Measurements from ENCODE around the gene SIPA1L3. TPM values are rescaled to one million over a fixed set of nuclear protein-coding genes. Genes with fewer than 3 reads are reported as not detected.
A peak's percentile ranks its signal among the peaks of the same experiment; 100 is the strongest.

The SIPA1L3 gene
- total RNA-seq, 1 experiment from 2014 or later: 19.9 TPM

DNA sequence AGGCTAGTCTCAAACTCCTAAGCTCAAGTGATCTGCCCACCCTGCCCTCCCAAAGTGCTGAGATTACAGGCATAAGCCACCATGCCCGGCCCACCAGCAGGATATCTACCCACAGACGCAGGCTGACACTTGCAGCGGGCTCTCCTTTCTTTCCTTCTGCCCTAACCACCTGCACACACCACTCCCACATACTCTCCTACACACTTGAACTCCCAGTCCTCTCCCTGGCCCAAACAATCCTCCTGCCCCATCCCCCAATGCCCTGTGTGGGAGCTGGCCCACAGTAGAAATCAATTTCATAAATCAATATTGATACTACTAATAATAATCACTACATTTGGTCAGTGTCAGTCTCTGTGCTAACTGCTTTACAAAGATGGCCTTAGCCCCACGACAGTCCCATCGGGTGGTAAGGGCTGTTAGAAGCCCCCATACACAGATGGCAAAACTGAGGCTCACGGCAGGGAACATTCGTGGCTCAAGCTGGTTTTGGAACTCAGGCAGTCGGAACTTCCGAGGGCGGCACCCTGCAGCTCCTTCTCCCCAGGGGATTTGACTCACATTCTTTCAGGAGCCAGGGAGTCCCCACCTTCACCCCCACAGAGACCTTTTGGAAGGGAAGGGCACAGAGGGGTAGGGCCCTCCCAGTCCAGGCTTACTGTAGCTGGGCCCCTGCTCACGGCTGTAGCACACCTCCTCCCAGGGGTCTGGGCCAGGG, 320.4 kb downstream of the SIPA1L3 start:
- no peak for DNase-seq (ENCODE audit: low spot score)
- BruUV-seq (replicated peaks): no TSS peak
- intact Hi-C loops (cut with micrococcal nuclease; ENCODE audit: unreplicated experiment): loop anchor here (5.0 to 10.0 kb wide), 3 partner anchors 83 to 323 kb away; partner anchors contain the start of genes CATSPERG, SIPA1L3 and WDR87

DNA sequence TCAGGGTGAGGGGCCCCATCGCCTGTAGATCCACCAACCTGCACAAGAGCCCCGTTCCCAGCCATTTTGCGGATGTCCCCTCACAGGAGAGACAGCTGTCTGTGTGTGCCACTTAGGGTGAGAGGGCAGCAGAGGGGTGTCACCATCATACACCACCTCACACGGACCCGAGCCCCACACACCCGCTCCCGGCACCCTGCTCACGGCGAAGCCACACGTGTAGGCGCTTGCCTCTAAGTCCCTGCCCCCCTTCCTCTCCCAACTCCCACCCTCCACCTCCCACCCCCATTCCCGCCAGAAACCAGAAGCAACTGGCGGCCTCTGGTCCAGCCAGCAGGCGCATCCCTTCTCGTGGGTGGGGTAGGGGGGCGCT, 321.0 kb downstream of the SIPA1L3 start:
- ChIA-PET POLR2A (ENCODE audit: low non-redundant PET) (no interaction called here), CTCF (interaction anchor here (0.6 kb wide), 1 partner anchor 34 kb away, joined by 5 read pairs; no protein-coding TSS in a partner anchor)
- no peak overlapping the region for H3K4me3 ChIP-seq (ENCODE audit: low read depth, low read length, poor library complexity, severe bottlenecking)
- TF ChIP-seq, protein P1, sequence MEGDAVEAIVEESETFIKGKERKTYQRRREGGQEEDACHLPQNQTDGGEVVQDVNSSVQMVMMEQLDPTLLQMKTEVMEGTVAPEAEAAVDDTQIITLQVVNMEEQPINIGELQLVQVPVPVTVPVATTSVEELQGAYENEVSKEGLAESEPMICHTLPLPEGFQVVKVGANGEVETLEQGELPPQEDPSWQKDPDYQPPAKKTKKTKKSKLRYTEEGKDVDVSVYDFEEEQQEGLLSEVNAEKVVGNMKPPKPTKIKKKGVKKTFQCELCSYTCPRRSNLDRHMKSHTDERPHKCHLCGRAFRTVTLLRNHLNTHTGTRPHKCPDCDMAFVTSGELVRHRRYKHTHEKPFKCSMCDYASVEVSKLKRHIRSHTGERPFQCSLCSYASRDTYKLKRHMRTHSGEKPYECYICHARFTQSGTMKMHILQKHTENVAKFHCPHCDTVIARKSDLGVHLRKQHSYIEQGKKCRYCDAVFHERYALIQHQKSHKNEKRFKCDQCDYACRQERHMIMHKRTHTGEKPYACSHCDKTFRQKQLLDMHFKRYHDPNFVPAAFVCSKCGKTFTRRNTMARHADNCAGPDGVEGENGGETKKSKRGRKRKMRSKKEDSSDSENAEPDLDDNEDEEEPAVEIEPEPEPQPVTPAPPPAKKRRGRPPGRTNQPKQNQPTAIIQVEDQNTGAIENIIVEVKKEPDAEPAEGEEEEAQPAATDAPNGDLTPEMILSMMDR (conservative IDR thresholded peaks at IDR 0.05; ENCODE audit: low read depth, low read length): no peak
- no peak for TF ChIP-seq EZH2 (IDR thresholded peaks at IDR 0.05; ENCODE audit: borderline replicate concordance, low read depth, low read length, poor library complexity, severe bottlenecking)
- no TSS peak for BruUV-seq (replicated peaks)
- no peaks in the 10 kb centered on the region for H3K4me1 ChIP-seq (ENCODE audit: insufficient read depth, low read length, poor library complexity, severe bottlenecking)
- H3K27me3 ChIP-seq (replicated peaks; ENCODE audit: insufficient read depth, low read depth, low read length, poor library complexity): peaks cover 2% of the 10 kb centered on the region
- no peaks in the 10 kb centered on the region for H3K9me3 ChIP-seq (ENCODE audit: low read depth, low read length, poor library complexity, severe bottlenecking)
- DNase-seq (ENCODE audit: low spot score): no peak
- H3K27ac ChIP-seq (ENCODE audit: low read depth, low read length, poor library complexity, severe bottlenecking): no peak overlapping the region
- no peaks in the 10 kb centered on the region for H3K36me3 ChIP-seq (ENCODE audit: insufficient read depth, low read length, poor library complexity, severe bottlenecking)
- intact Hi-C loops (cut with micrococcal nuclease; ENCODE audit: unreplicated experiment): loop anchor here (5.0 to 10.0 kb wide), 3 partner anchors 83 to 323 kb away; partner anchors contain the start of genes CATSPERG, SIPA1L3 and WDR87

More for the DNA sequence above, 320.4 kb downstream of the SIPA1L3 start:
- Histone ChIP-seq H3K4me1 (ENCODE audit: insufficient read depth, low read length, poor library complexity, severe bottlenecking) (no peaks in the 10 kb centered on the region), H3K4me3 (ENCODE audit: low read depth, low read length, poor library complexity, severe bottlenecking) (no peak overlapping the region), H3K36me3 (ENCODE audit: insufficient read depth, low read length, poor library complexity, severe bottlenecking) (no peaks in the 10 kb centered on the region), H3K9me3 (ENCODE audit: low read depth, low read length, poor library complexity, severe bottlenecking) (no peaks in the 10 kb centered on the region), H3K27ac (ENCODE audit: low read depth, low read length, poor library complexity, severe bottlenecking) (no peak overlapping the region), H3K27me3 (replicated peaks; ENCODE audit: insufficient read depth, low read depth, low read length, poor library complexity) (peaks cover 2% of the 10 kb centered on the region)
- POLR2A ChIA-PET (ENCODE audit: low non-redundant PET): no interaction called here
- no peak for TF ChIP-seq EZH2 (IDR thresholded peaks at IDR 0.05; ENCODE audit: borderline replicate concordance, low read depth, low read length, poor library complexity, severe bottlenecking)
- TF ChIP-seq, protein P1 (conservative IDR thresholded peaks at IDR 0.05; ENCODE audit: low read depth, low read length): no peak
- CTCF ChIA-PET: interaction anchor here (0.6 to 0.7 kb wide), 2 partner anchors 8 to 33 kb away, joined by 5 to 8 read pairs; no protein-coding TSS in a partner anchor

DNA sequence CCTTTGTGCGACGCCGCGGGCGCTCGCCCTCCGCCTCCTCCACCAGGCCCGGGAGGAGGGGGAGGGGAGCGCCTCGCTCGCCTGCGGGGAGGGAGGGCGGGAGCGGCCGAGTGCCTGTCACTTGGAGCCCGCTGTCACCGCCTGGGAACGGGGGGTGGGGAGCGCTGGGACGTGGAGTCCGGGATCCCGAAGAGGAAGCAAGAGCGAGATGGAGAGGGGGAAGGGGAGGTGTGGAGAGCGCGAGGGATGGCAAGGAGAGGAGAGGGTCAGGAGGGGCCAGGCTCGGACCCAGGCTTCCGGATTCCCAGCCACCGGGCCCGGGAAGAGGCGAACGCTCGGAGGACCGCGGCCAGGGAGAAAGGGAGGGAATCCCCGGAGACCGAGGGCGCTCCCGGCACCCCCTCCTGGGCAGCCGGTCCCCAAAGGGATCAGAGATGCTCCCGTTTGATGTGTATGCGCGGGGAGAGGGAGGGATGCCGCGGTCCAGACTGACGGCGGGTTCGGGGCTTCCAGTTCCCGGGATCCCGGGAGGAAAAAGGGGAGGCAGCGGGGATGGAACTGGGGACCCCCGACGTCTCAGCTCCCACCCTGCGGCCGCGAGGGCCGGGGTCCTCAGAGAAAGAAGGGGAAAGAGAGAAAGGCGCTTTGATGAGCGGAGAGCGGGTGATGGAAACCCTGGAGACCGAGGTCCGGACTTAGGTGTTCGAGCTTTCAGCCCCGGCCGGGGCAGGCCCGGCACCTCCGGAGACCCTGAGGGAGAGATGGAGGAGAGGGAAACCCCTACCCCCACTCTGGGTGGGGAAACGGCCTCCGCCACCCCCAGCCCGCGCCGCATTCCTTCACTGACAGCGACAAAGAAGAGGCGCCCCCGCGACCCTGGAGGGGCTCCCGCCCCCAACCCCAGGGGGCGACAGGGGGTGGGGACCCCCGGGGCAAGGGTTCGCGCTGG, 321.8 kb downstream of the SIPA1L3 start:
- no peaks in the 10 kb centered on the region for H3K36me3 ChIP-seq (ENCODE audit: insufficient read depth, low read length, poor library complexity, severe bottlenecking)
- ChIA-PET CTCF (no interaction called here), POLR2A (ENCODE audit: low non-redundant PET) (no interaction called here)
- peak; percentile 55 for DNase-seq (ENCODE audit: low spot score)
- H3K4me3 ChIP-seq (ENCODE audit: low read depth, low read length, poor library complexity, severe bottlenecking): peak overlapping the region; percentile 54
- intact Hi-C loops (cut with micrococcal nuclease; ENCODE audit: unreplicated experiment): loop anchor here (5.0 to 10.0 kb wide), 3 partner anchors 84 to 324 kb away; partner anchors contain the start of genes CATSPERG, SIPA1L3 and WDR87
- no peaks in the 10 kb centered on the region for H3K9me3 ChIP-seq (ENCODE audit: low read depth, low read length, poor library complexity, severe bottlenecking)
- peaks cover 2% of the 10 kb centered on the region for H3K27me3 ChIP-seq (replicated peaks; ENCODE audit: insufficient read depth, low read depth, low read length, poor library complexity)
- TF ChIP-seq, protein P1 (conservative IDR thresholded peaks at IDR 0.05; ENCODE audit: low read depth, low read length): no peak
- no peak for TF ChIP-seq EZH2 (IDR thresholded peaks at IDR 0.05; ENCODE audit: borderline replicate concordance, low read depth, low read length, poor library complexity, severe bottlenecking)
- no peaks in the 10 kb centered on the region for H3K4me1 ChIP-seq (ENCODE audit: insufficient read depth, low read length, poor library complexity, severe bottlenecking)
- no TSS peak for BruUV-seq (replicated peaks)
- no peak overlapping the region for H3K27ac ChIP-seq (ENCODE audit: low read depth, low read length, poor library complexity, severe bottlenecking)

All from A673 (cell line).